GM19372 (cell line): ENCODE data around the gene NT5DC3.

Experiments used
- ATAC-seq: cut with Tn5 transposase; IDR thresholded peaks from one replicate; pipeline ENCODE4 v1.9.1; 2021; ENCODE audit warnings: mild to moderate bottlenecking, low read depth, moderate library complexity; ENCODE audit not compliant: unreplicated experiment

Gene NT5DC3

GRCh38 chr12:103758310-103759089 lies 82.5 kb downstream of the NT5DC3 start:
- ATAC-seq = no peak

- ATAC-seq = no peak
These were observed 83.8 kb downstream of the NT5DC3 start for GRCh38 chr12:103757248-103757647.

- ATAC-seq = no peak
These were observed 84.6 kb downstream of the NT5DC3 start for GRCh38 chr12:103756443-103756842.

- no peak for ATAC-seq
These were observed 85.6 kb downstream of the NT5DC3 start for GRCh38 chr12:103755425-103755824.

GRCh38 chr12:103751600-103751999 lies 89.4 kb downstream of the NT5DC3 start:
- no peak for ATAC-seq

GRCh38 chr12:103751171-103751570 lies 89.9 kb downstream of the NT5DC3 start:
- ATAC-seq = no peak

- ATAC-seq = no peak
These were observed 92.2 kb downstream of the NT5DC3 start for GRCh38 chr12:103748875-103749274.

- ATAC-seq = no peak
These were observed 93.0 kb downstream of the NT5DC3 start for GRCh38 chr12:103748002-103748401.

- no peak for ATAC-seq
These were observed 95.1 kb downstream of the NT5DC3 start for GRCh38 chr12:103745962-103746361.

- no peak for ATAC-seq
These were observed 97.2 kb downstream of the NT5DC3 start for GRCh38 chr12:103743788-103744187.

- ATAC-seq = no peak
These were observed 98.6 kb downstream of the NT5DC3 start for GRCh38 chr12:103742349-103742932.

- no peak for ATAC-seq
These were observed 103.2 kb downstream of the NT5DC3 start for GRCh38 chr12:103737881-103738280.

GRCh38 chr12:103736572-103736971 lies 104.5 kb downstream of the NT5DC3 start:
- ATAC-seq = no peak

- no peak for ATAC-seq
These were observed 105.7 kb downstream of the NT5DC3 start for GRCh38 chr12:103735291-103735690.

- no peak for ATAC-seq
These were observed 106.2 kb downstream of the NT5DC3 start for GRCh38 chr12:103734863-103735262.

GRCh38 chr12:103731539-103731938 lies 109.5 kb downstream of the NT5DC3 start:
- no peak for ATAC-seq

GRCh38 chr12:103729499-103729898 lies 111.5 kb downstream of the NT5DC3 start:
- no peak for ATAC-seq

- no peak for ATAC-seq
These were observed 112.7 kb downstream of the NT5DC3 start for GRCh38 chr12:103728323-103728722.

GRCh38 chr12:103727638-103728037 lies 113.4 kb downstream of the NT5DC3 start:
- ATAC-seq = no peak

GRCh38 chr12:103725398-103725797 lies 115.6 kb downstream of the NT5DC3 start:
- no peak for ATAC-seq
